Retinal pigment epithelial cell (primary cell): ENCODE results near the gene FNDC3B.
"Not testable (repeated sequence)": the region's sequence is repeated elsewhere in the genome, so short reads cannot be mapped to it uniquely, and the experiment has no call there.

Experiments used
- DNase-seq: peaks from one replicate; pipeline ENCODE4 v3.0.0-alpha.2; 2010; ENCODE audit warnings: low read depth
- H3K4me3 ChIP-seq: 2 replicates; pipeline ENCODE4 v1.5.1; 2011; ENCODE audit warnings: mild to moderate bottlenecking, low read length, control low read depth, moderate library complexity
- CTCF ChIP-seq: conservative IDR thresholded peaks from 2 replicates; pipeline ENCODE4 v1.5.1; 2011; ENCODE audit warnings: low read depth, low read length, control low read depth, inconsistent platforms

Gene FNDC3B

GRCh38 chr3:172236771-172237742 lies 197.7 kb downstream of the FNDC3B start:
- H3K4me3 ChIP-seq = no peak overlapping the region
- no peak for DNase-seq
- no peak for TF ChIP-seq CTCF

GRCh38 chr3:172238188-172238587 lies 198.8 kb downstream of the FNDC3B start:
- no peak for DNase-seq
- TF ChIP-seq CTCF = no peak
- no peak overlapping the region for H3K4me3 ChIP-seq

- DNase-seq = no peak
- no peak for TF ChIP-seq CTCF
- H3K4me3 ChIP-seq = no peak overlapping the region
Observed at GRCh38 chr3:172239218-172239790, 199.9 kb downstream of the FNDC3B start.

GRCh38 chr3:172241405-172241804 lies 202.0 kb downstream of the FNDC3B start:
- DNase-seq = no peak
- no peak for TF ChIP-seq CTCF

GRCh38 chr3:172242471-172242870 lies 203.1 kb downstream of the FNDC3B start:
- not testable (repeated sequence) for H3K4me3 ChIP-seq, DNase-seq

More at GRCh38 chr3:172241405-172241804, 202.0 kb downstream of the FNDC3B start:
- no peak overlapping the region for H3K4me3 ChIP-seq

- not testable (repeated sequence) for H3K4me3 ChIP-seq, DNase-seq
Observed at GRCh38 chr3:172243376-172243775, 204.0 kb downstream of the FNDC3B start.

- DNase-seq = no peak
Observed at GRCh38 chr3:172244011-172244410, 204.6 kb downstream of the FNDC3B start.

More at GRCh38 chr3:172244011-172244410, 204.6 kb downstream of the FNDC3B start:
- TF ChIP-seq CTCF = no peak
- H3K4me3 ChIP-seq = no peak overlapping the region
